Activated CD8-positive, alpha-beta memory T cell treated with anti-CD3 and anti-CD28 coated beads for 36 hours (primary cell): ENCODE measurements around the gene ITPR2. TPM values are rescaled to one million over a fixed set of nuclear protein-coding genes. Genes with fewer than 3 reads are reported as not detected.
"Not testable (repeated sequence)": the region's sequence is repeated elsewhere in the genome, so short reads cannot be mapped to it uniquely, and the experiment has no call there.

Experiments used
- CTCF ChIA-PET: fragments of 350-600 bp; sonication (Branson Sonifier 250); formaldehyde crosslinking; loops from one replicate; lab custom pipeline; 2021; ENCODE audit warnings: antibody characterized with exemption; lab: Charles Lee
- POLR2A ChIA-PET: fragments of 350-600 bp; sonication (Branson Sonifier 250); formaldehyde crosslinking; loops from one replicate; lab custom pipeline; 2021; ENCODE audit warnings: antibody characterized with exemption; lab: Charles Lee
- total RNA-seq, 2 experiments: library from RNA; stranded (reverse); gene quantifications; one replicate each; pipeline ENCODE4 v1.2.3, GENCODE V29; 2021

The ITPR2 gene
- total RNA-seq, 2 experiments from 2014 or later: 27.0 to 28.6 TPM

DNA sequence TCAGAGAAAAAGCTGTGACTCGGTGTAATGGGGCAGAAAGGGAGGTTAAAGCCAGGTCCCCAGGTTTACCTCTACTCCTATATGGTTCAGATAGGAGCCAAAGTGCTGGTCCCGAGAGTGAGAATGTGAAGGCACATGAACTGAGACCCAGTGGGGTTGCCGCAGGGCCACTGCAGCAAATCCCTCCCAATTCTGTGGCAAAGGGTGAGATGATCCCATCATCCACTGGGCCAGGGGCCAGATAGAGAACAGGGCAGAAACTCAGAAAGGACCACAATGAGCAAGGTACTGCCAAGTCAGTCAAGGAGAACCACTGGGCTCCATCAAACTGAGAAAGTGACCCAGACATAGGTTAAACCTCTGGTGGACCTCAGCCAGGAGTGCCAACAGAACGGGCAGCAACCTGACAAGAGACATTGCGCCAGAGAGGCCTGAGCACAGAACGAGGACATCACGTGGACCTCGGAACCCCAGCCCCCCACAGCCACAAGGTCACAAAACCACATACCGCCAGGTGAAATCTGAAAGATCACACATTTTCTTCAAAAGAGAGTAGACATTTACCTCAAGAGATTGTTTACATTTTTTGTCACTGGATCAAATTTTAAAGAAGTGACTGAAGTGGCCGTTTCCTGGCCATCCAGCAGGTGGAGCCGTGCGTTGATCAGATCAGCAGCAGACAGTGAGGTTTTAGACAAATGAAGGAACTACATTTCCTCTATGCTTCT lies 20.5 kb upstream of the ITPR2 start:
- CTCF ChIA-PET: interaction anchor here (1.5 to 2.2 kb wide), 3 partner anchors 20 to 32 kb away, joined by 3 to 10 read pairs (median 6); partner anchors contain the start of gene ITPR2

GRCh38 chr12:26851031-26851809 lies 18.2 kb upstream of the ITPR2 start:
- POLR2A ChIA-PET: no interaction called here
- CTCF ChIA-PET: no interaction called here

More for the DNA sequence above, 20.5 kb upstream of the ITPR2 start:
- POLR2A ChIA-PET: no interaction called here

DNA sequence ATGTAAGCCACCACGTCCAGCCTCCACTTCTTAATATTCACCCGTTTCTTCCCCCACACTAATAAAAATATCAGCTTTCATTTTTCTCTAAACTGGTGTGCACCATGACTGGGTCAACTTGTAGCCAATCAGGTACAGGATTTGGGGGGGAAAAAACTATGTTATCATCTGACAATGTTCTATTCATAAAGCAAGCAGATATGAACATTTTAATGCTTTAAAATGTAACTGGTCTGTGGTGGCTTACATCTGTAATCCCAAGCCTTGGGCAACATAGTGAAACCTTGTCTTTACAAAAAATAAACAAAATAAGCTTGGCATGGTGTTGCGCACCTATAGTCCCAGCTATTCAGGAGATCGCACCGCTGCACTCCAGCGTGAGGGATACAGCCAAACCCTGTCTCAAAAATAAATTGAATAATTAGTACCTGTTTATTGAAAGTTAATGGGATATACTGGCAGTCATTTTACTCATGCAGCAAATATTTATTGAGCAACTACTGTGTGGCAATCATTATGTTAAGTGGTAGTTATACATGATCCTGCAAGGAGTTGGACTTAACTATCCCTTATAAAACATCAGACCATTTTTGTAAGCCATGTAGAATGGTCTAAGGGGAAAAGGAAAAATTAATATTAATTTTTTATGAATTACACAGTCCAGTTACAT lies 15.3 kb upstream of the ITPR2 start:
- ChIA-PET CTCF (interaction anchor here (0.6 kb wide), 1 partner anchor 51 kb away, joined by 3 read pairs; no protein-coding TSS in a partner anchor), POLR2A (no interaction called here)

DNA sequence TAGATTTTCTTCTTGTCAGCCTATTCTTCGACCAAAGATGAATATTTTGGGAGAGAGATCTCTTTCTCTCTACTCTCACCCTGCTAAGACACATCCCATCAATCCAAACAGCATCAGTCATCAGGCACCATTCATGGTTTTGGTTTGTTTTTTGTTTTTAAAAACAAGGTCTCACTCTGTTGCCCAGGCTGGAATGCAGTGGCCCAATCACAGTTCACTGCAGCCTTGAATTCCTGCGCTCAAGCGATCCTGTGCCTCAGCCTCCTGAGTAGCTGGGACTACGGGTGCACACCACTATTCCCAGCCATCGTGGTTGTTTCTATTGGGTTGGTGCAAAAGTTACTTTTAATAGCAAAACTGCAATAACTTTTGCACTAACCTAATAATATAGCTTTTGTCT lies 14.4 kb upstream of the ITPR2 start:
- ChIA-PET POLR2A (no interaction called here), CTCF (interaction anchor here (0.6 to 1.2 kb wide), 2 partner anchors 52 to 145 kb away, joined by 3 read pairs; no protein-coding TSS in a partner anchor)

- ChIA-PET POLR2A (no interaction called here), CTCF (interaction anchor here (0.6 to 1.3 kb wide), 3 partner anchors 17 to 144 kb away, joined by 3 to 6 read pairs (median 3); no protein-coding TSS in a partner anchor)
Measured at GRCh38 chr12:26846416-26846815, 13.4 kb upstream of the ITPR2 start.

DNA sequence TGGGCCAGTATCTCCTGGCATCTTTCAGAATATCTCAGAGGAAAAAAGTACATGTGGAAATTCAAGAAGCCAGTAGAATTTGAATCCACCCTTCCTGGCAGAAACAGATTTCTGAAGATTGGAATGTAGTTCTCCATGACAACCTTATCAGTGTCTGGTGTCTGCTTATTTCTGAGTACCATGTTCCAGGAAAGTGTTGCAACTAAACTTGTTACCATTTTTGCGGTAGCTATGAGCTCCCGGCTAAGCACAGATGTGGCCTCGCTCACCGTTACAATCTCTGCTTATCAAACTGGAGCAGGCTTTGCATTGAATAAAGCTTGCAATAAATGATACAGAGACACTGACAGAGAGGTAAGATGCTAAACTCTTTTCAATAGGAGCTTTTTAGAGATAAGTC lies 13.0 kb upstream of the ITPR2 start:
- ChIA-PET CTCF (interaction anchor here (0.6 to 1.3 kb wide), 2 partner anchors 17 to 40 kb away, joined by 3 to 6 read pairs; no protein-coding TSS in a partner anchor), POLR2A (no interaction called here)

- ChIA-PET POLR2A (no interaction called here), CTCF (interaction anchor here (1.3 kb wide), 1 partner anchor 40 kb away, joined by 6 read pairs; no protein-coding TSS in a partner anchor)
Measured at GRCh38 chr12:26845057-26845666, 12.2 kb upstream of the ITPR2 start.

DNA sequence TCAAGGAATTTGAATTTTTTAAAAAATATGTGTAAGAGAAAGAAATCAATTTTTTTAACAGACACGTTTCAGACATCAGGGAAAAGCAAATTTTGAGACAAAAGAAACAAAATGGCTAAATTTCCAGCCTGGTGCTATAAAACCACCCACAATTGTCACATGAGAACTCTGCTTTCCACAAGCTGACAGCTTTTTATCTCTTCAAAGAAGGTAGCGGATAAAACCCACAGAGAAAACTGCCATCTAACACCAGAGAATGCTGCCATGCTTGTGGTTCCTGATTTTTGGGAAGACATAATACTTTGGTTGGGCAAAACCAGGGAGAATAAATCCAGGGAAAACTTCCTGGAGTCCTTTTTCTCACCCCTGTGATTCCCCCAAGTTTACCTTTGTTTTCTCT lies 10.3 kb upstream of the ITPR2 start:
- CTCF ChIA-PET: interaction anchor here (1.5 kb wide), 1 partner anchor 12 kb away, joined by 3 read pairs; no protein-coding TSS in a partner anchor
- POLR2A ChIA-PET: no interaction called here

DNA sequence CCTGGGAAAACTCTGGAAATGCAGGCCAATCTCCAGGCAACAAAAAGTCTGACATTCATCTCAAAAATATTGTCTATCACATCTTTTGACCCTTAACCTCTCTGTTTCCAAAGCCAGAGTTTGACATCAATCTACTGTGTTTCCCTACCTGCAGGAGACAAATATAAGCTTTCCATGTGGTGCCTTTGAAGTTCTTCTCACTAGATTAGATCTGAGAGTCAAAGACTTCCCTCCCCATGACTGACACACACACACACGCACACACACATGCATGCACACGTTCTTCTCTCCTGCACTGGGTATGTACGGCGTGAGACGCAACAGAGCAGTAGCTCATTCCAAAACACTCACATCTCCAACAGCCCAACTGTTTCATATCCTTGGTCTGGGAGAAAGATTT lies 8.1 kb upstream of the ITPR2 start:
- ChIA-PET POLR2A (no interaction called here), CTCF (no interaction called here)

DNA sequence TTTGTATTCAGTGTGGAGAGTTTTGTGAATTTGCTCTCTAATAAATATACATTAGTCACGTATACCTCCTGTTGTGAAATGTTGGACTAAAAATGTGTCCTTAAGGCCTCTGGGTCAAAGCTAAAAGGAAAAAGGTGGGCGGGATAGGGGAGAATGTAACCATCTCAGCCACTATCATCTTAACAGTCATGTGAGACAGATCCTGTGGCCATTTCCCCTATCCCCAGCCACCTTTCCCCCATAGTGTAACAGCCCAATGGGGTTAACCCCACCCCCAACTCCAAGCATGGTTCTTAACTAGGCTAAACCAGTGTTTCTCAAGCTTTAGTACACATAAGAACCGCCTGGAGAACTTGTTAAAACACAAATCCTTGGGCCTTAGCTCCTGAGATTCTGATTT lies 6.5 kb upstream of the ITPR2 start:
- POLR2A ChIA-PET: no interaction called here

GRCh38 chr12:26838888-26839416 lies 6.0 kb upstream of the ITPR2 start:
- ChIA-PET POLR2A (no interaction called here), CTCF (no interaction called here)

More for the DNA sequence above, 6.5 kb upstream of the ITPR2 start:
- CTCF ChIA-PET: no interaction called here

GRCh38 chr12:26836201-26836600 lies 3.2 kb upstream of the ITPR2 start:
- ChIA-PET CTCF (no interaction called here), POLR2A (no interaction called here)

- POLR2A ChIA-PET, CTCF ChIA-PET: not testable (repeated sequence)
Measured at GRCh38 chr12:26834503-26835060, 1.6 kb upstream of the ITPR2 start.

DNA sequence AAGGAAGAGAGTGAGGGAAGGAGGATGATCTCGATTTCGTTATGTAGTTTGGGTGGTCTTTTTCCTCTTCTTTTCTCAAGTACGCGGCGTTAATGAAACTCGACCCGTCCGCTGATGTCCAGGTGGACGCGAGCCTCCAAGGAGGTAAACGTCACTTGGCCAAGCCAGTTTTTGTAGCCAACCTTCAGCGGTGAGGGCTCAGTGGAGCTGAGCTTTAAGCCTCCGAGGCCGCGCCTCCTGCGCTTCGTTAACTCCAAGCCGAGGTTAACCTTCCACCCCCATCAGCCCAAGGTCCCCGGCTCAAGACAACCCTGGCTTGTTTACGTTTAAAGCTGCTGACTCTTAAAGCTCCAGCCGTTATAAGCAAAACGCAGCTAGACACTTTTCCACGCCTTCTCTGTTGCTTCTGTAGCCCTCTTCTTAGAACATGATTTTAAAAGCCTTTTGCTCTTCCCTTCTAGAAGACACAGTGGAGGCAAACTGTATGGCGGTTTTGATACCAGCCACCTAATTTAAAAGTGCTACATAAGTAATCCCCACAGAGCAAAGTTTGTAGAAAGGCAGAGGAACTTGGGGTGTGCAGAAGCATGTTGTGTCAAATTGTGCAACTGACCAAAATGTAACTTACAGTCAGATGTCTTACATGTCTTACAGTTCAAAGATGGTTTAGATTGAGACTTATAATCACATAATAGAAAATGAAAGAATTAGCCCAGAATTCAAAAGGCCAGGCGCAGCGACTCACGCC lies 923 bp upstream of the ITPR2 start:
- POLR2A ChIA-PET: interaction anchor here (2.1 kb wide), 1 partner anchor 180 kb away, joined by 8 read pairs; the partner anchor contains the start of gene TM7SF3
- CTCF ChIA-PET: interaction anchor here (1.2 to 1.9 kb wide), 4 partner anchors 19 to 189 kb away, joined by 3 to 6 read pairs (median 5); partner anchors contain the start of genes MED21 and TM7SF3

GRCh38 chr12:26831951-26832821 lies 808 bp downstream of the ITPR2 start:
- ChIA-PET POLR2A (interaction anchor here (0.6 to 2.1 kb wide), 6 partner anchors 24 to 278 kb away, joined by 3 to 8 read pairs (median 4); partner anchors contain the start of gene TM7SF3), CTCF (interaction anchor here (1.3 to 1.9 kb wide), 4 partner anchors 25 to 53 kb away, joined by 3 to 9 read pairs (median 4); no protein-coding TSS in a partner anchor)

DNA sequence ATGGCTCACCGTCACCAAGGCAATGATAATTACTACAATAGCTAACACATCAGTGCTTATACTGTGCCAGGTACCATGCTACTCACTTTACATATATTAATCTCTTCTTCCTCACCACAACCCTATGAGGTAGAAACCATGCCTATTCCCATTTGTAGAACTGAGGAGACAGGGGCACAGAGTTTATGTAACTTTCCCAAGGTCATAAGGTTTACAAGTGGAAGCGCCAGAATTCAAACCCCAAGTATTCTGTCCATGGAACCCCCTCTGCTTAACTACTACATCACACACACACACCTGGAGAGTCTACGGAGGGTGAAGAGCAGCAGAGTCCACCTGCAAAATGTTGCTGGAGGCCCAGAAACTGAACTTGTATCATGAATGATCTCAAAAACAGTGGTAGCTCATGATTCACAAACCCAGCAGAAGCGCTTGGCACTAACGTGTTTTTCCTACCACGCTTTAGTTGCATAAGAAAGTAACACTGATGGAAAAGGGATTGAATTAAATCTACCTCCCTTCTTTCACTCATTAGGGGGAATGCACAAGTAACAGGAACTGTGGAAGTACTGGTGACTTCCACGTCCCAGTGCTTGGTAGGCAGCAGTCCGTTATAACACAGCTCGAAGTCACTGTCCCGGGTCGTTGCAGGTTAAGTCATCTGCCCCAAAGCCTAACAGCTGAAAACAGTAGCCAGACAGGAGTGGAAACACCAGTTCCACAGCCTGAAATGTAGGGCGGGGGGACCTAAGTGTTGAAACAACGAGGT lies 2.0 kb downstream of the ITPR2 start:
- POLR2A ChIA-PET: no interaction called here

More for the DNA sequence above, 2.0 kb downstream of the ITPR2 start:
- CTCF ChIA-PET: no interaction called here
